Smooth muscle cell of the brain vasculature (primary cell): ENCODE data around the gene SLC2A11.
A peak's percentile ranks its signal among the peaks of the same experiment; 100 is the strongest.
"Not testable (repeated sequence)": the region's sequence is repeated elsewhere in the genome, so short reads cannot be mapped to it uniquely, and the experiment has no call there.

ENCODE experiments used
- DNase-seq: peaks from one replicate; pipeline ENCODE4 v3.0.0-alpha.2; 2012; ENCODE audit warnings: low read depth, low spot score

SLC2A11 gene

DNA sequence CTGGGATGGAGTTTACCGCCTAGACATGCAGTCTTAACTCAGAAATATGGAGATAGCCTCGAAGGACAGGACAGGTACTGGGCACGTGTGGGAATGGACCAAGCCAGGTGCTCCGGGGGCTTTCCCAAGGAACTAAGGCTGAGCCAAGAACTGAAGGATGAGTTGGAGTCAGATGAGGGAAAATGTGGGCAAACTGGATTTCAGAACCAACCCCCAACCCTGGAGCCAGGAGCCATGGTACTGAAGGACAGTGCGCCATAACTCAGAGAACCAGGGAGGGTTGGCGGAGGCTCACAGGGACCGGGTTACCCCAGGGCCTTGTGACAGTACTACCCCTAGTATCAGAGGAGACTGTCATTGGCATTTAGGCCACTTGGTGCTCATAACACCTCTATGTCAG lies 34.1 kb downstream of the SLC2A11 start:
- DNase-seq = no peak

DNA sequence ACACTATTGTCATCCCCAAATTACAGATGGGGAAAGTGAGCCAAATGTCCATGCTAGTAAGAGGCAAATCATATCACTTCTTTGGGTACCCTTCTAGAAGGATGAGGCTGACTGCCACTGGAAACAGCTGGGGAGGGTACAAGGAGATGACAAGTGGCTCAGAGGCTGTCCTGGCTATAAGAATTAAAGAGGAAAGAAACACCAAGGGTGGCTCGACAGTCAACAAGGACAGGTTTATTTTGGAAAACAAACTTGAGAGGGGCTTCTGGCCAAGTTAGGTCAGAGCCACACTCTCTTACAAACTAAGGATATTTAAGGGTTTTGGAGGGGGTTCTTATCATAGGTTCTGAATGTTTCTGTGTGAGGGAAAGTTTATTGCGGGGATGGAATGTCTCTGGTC lies 34.5 kb downstream of the SLC2A11 start:
- no peak for DNase-seq

GRCh38 chr22:23892706-23893105 lies 35.0 kb downstream of the SLC2A11 start:
- no peak for DNase-seq

DNA sequence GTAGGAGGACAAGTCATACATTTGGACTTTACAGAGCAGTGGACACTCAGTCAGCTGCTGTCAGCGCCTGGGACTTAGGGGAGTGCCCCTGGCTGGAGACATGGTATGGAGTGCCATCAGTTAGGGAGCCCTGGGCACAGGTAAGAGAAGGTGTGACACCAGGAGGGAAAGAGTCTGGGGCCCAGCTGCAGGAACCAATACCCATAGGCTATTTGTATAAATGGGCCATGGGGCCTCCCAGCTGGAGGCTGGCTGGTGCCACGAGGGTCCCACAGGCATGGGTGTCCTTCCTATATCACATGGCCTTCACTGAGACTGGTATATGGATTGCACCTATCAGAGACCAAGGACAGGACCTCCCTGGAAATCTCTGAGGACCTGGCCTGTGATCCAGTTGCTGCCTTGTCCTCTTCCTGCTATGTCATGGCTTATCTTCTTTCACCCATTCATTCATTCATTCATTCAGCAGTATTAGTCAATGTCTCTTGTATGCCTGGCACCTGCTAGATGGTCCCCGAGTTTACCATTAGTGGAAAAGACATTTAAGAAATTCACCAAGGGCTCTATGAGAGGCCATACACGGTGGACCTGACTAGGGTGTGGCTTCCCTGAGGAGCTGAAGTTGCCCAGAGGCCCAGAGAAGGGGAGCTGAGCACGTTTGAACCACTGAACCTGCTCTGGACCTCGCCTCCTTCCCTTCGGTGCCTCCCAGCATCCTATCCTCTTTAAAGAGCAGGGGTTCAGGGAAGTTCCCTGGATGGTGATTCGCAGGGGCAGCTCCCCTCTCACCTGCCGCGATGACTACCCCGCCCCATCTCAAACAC lies 35.7 kb downstream of the SLC2A11 start:
- no peak for DNase-seq

DNA sequence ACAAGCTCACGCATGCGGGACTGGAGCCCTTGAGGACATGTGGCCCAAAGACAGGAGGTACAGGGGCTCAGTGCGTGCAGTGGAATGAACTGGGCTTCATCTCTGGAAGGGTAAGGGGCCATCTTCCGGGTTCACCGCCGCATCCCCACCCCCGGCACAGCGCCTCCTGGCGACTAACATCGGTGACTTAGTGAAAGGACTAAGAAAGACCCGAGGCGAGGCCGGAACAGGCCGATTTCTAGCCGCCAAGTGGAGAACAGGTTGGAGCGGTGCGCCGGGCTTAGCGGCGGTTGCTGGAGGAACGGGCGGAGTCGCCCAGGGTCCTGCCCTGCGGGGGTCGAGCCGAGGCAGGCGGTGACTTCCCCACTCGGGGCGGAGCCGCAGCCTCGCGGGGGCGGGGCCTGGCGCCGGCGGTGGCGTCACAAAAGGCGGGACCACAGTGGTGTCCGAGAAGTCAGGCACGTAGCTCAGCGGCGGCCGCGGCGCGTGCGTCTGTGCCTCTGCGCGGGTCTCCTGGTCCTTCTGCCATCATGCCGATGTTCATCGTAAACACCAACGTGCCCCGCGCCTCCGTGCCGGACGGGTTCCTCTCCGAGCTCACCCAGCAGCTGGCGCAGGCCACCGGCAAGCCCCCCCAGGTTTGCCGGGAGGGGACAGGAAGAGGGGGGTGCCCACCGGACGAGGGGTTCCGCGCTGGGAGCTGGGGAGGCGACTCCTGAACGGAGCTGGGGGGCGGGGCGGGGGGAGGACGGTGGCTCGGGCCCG lies 36.5 kb downstream of the SLC2A11 start, which contains the start of gene MIF:
Gene MIF (plus strand): TSS at position 439 of the 765 bp plus-strand sequence. CDS start 92 bp downstream, at position 531.
- DNase-seq = peak; percentile 83

- DNase-seq = no peak
These were observed 37.3 kb downstream of the SLC2A11 start for GRCh38 chr22:23894710-23895598.

DNA sequence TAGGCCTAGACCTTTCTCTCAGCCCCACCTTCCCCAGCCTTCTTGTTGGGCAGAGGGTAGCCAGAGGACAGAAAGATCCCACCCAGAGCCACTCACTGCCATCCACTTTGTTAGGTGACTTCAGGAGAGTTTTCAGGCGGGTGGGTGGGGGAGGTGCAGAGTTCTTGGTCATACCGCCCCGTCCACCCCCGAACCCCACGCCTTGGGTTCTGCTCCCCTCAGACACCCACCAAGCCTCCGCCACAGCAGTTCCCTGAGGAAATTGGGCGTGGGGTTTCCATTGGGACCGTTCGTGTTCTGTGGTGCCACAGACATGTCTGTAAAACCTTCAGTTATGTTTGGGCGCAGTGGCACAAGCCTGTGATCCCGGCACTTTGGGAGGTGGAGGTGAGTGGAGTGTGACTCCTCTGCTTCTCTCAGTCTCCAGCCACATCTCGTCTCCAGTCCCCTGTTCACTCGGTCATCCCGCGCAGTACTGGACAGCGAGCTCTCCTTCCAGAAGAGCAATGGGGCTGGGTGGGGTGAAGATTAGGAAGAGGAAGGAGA lies 38.0 kb downstream of the SLC2A11 start:
- DNase-seq = no peak

DNA sequence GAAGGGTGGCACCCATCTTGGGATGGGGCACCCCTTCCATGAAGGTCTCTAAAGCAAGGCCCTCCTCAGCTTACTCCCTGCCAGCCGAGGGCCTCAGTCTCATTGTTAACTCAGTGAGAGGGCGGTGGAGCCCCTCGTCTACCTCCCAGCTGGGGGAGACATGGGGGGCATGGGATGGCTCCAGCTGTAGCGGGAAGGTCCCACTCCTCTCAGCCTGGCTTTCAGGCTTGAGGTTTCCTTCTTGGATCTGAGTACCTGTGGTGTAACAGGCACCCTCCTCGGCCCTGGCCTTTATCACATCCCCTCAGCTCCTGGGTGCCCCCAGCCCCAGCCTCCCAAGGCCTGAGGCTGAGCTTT lies 38.5 kb downstream of the SLC2A11 start:
- DNase-seq = no peak

DNA sequence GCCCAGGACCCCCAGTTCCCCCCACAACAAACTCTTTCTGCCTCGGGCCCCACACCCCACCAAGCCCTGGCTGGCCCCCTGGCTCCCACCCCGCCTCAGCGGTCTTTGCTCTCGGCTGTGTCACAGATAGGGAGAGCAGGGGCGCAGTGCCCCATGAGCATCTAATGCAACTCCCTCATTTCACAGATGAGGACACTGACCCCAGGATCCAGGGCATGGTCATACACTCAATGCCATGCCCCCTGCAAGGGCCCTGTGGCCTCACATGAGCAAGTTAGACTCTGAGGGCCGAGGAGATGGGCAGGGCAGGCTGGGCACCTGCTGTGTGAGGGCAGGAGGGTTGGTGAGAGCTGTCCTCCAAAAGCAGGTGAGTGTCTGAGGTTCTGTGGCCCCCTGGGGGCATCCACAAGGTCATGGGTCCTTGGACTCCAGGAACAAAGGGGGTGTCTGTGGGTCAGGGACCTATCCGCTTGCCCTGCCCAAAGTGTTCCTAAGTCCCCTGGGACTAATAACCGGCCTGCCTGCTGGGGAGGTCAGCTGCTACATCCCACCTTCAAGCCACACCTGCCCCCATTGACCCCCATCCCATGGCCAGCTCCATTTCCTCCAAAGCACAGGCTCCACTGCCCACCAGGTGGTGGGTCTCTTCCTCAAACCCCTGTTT lies 39.0 kb downstream of the SLC2A11 start:
- no peak for DNase-seq

DNA sequence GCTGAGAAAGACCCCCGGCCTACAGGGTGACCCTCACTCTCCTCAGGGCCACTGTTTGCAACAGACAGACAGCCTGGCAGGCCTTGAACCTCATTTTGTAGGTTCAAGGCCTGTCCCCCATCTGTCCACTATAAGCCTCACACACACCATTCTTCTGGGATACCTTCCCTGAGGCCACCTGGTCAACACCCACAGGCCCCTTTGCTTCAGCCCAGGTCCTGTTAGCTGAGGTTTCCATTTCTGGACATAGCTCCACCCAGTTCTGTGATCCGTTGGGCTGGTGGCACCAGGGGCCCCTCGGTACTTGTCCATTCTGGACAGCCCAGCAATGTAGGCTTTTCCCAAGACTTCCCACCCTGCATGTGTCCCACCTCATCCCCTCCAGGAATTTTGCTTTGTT lies 39.6 kb downstream of the SLC2A11 start:
- no peak for DNase-seq

GRCh38 chr22:23898006-23898974 lies 40.6 kb downstream of the SLC2A11 start:
- DNase-seq = no peak

DNA sequence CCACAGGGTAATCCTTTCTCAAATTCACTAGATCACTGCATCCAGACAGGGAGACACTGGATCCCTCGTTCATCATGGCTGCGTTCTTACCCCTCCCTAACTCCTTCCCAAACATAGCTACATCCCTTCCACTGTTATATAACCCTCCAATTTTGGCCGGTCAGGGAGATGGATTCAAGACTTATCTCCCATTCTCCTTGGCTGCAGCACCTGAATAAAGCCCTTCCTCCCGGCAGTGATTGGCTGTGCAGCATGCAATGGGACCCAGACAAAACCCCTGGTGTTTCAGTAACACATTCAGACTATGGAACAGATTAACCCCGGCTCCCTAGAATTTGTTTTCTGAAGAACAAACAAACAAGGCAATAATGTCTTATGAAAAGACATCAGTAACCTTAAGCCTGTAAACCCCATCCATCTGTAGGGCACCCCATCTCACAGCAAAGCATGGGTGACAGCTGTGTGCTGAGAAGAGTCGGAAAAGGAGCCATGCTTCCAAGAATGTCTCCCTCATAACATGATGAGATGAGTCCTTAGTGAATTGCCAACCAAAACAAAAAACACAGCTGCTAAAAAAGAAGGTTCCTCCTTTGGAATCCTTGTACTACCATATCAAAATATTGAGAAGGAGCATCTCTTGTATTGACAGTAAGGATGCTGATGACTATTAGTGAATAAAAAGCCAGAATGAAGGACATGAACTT lies 41.5 kb downstream of the SLC2A11 start:
- no peak for DNase-seq

- DNase-seq = not testable (repeated sequence)
These were observed 42.6 kb downstream of the SLC2A11 start for GRCh38 chr22:23900227-23900626.

- no peak for DNase-seq
These were observed 43.9 kb downstream of the SLC2A11 start for GRCh38 chr22:23901600-23901999.

GRCh38 chr22:23903328-23903971 lies 45.8 kb downstream of the SLC2A11 start:
- no peak for DNase-seq

DNA sequence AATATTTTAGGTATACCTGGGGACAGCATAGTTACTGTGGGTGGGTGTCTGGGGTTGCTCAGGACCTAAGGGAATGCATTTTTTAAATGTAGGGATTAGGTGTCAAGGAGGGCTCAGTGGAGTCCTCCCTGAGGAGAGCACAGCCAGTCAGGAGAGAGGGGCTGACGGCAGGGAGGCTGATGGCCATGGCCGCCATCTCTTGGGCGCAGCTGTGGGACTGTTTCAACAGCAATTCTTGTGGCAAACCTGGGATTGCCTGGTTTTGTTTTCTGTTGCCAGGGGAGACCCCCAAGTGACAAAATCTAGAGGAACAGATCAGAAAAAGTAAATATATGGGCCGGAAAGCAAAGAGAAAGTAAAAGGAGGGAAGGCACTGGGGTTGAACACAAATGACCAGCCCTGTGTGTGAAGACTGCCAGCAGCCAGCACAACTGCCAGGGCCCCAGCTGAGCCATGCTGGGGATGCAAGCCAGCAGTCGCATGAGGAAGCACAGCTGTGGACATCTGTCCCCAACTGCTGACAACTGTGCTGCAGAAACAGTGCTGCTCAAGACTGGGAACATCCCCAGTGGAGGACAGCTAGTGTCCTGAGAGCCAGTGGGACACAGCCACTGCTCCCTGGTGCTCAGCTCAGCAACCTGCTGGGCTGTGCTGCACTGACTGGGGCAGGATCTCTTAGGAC lies 47.0 kb downstream of the SLC2A11 start:
- DNase-seq = no peak

GRCh38 chr22:23906641-23907040 lies 49.0 kb downstream of the SLC2A11 start:
- no peak for DNase-seq

DNA sequence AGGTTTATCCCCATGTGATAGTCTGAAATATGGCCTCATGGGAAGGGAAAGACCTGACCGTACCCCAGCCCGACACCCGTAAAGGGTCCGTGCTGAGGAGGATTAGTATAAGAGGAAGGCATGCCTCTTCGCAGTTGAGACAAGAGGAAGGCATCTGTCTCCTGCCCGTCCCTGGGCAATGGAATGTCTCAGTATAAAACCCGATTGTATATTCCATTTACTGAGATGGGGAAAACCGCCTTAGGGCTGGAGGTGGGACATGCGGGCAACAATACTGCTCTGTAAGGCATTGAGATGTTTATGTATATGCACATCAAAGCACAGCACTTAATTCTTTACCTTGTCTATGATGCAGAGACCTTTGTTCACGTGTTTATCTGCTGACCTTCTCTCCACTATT lies 49.7 kb downstream of the SLC2A11 start:
- not testable (repeated sequence) for DNase-seq
